Activated T-cell treated with anti-CD3 and anti-CD28 coated beads for 4 hours (primary cell): ENCODE results near the gene AGR2.

Source experiments
- DNase-seq: peaks from one replicate; pipeline ENCODE4 v3.0.0-alpha.2; 2020

Gene AGR2

DNA sequence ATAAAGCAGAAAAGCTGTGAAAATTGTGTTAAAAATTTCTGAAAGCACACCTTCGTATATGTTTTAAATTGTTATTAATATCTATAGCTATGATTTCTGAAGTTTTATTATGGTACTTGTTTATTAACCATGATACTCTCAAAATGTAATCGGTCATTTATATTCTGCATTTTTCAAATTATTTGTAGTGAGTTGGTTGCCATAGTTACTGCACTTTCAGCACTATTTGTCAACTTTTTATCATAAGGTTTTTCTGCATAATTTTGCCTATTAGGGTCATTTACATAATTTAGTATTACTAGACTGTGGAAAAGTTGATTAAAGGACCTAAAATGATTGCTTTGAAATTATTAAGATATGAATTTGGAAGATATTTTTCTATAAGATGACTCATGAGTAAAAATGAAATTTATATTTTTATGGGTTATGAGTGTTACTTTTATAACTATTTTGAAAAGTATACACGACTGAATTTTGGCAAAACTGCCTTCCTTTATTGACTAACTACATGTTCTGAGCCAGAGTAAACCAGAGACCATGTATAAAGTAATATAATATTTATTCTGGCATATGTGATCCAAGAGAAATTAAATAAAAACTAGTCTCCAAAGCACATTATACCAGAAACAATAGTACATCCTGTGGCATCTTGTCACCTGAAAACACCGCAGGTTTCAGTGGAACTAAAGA is 7.9 kb upstream of the AGR2 start:
- no peak for DNase-seq

DNA sequence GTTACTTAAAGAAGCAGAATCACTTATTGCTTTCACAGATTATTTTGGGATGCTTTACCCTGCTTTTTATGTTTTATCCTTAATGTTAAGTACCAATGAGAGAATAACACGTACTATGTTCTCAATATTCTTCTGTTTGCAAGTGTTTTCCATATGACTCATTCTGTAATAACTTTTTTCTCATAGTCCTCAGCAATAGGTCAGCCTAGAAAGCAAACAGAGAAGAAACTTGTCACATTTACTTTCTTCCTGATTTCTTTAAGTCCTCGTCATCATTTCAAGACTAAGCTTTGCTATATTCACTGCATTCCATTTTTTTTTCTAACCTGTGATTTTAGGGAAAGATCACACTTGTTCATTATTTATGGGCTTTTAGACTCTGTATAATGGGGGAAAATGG is 6.8 kb upstream of the AGR2 start:
- no peak for DNase-seq

DNA sequence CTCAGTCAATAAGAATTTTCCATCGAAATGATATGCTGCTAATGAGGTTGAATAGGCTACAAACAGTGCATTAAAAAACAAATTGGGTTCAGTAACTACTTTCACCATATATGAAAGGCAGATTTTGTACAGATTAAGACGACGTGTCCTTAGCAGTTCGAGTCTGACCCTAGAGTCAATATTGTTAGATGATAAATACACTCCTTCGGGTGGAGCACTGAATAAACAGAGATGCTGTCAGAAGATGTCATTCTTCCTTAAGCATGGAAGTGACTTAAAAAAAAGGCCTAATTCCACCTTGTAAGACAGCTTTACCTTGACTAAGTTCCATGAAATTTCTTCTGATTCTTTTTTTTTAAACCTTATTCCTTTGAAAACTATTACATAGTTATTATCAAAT is 5.8 kb upstream of the AGR2 start:
- no peak for DNase-seq

DNA sequence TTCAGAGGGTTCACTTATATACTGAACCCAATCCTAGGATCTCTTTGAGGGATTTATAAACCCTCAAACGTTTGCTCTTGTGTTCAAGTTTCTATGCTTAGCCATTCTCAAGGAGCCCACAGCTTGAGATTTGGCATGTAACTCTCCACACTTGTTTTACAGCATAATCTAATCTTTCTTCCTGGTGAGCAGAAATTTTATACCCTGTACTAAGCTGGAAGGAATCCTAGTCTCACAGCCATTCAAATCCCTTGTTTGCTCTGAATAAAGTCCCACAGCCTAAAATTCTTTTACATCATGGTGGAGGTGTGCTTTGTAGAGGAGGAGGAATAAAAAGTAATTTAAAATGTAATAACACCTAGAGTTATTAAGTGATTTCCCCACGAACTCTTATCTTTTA is 5.3 kb upstream of the AGR2 start:
- DNase-seq: no peak

DNA sequence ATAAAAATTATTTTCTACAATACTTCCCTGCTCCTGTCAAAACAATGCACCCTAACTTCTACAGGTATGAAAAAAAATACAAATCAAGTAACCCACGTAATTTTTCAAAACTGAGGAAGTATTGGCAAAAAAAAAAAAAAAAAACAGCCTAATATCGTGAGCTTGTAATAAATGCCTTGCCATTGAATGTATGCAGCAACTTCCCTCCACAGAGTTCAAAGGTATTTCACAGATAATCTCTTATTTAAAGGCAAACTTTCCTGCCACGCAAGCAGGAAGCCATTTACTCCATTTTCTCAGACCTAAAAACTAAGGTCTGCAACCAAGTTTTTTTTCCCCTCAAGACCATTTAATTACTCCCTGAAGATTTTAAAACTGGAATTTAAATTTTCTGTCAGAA is 642 bp upstream of the AGR2 start:
- DNase-seq: no peak

DNA sequence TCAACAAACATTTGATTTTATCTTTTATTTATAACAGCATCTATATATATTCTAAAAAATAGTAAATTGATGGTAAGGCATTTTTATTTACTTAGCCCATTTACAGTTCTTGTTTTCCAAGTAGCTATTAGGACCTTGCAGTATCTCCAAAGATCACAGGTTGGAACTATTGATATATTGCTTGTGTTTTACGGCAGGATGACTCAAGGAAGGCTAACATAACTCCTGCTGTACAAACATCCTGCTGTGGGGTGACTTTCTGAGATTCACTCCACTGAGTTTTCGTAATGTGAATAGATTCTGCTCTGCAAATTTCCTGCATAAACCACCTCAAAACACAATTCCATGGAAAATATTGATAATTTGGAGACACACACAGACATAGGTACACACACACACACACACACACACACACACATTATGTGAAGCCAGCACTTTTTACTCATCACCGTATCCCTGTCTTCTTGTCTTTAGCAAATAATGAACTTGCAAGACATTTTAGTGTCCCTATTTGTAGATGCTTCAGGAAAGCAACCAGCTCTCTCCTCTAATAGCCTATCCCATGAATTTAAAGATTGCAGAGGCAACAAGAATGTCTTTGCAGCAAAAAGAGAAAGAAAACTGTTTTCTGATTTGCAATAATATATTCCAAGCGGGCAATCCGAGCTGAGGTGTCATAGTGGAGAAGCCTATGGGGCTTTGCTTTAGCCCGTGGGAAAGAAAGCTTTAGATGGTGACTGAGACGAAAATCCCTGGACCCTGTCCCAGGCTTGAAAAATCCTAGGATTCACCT is 722 bp downstream of the AGR2 start:
- no peak for DNase-seq

DNA sequence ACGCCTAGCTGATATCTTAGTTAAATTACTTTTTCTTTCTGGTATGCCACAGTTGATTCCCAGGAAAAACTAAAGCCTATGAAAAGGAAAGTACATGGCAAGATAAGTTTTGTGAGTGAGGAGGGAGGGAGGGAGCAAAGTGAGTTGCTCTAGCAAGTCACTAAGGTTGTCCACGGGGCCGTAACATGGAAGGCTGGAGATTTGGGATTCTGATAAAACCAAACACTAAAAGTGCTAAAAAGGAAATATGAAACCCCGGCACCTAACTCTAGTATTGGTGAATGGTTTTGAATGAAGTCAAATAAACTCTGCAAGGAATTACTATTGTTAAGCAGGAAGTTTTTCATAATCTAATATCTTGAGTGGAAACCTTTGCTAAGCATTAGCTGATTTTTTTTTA is 1.7 kb downstream of the AGR2 start:
- no peak for DNase-seq

DNA sequence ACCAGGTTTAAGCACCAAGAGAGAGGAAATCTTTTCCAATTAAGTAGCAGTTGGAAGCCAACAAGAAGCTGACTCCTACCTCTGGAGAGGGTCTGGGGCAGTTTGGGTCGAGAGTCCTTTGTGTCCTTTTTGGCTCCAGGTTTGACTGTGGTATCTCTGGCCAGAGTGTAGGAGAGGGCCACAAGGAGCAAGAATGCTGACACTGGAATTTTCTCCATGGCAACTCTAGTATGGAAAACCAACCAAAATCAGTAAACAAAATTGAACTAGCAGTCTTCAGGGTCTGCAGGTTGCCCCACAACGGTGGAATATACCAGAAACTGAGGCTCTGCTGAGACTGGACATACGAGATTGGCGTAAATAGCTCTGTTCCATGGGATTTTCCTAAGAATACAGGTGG is 3.2 kb downstream of the AGR2 start:
- no peak for DNase-seq

DNA sequence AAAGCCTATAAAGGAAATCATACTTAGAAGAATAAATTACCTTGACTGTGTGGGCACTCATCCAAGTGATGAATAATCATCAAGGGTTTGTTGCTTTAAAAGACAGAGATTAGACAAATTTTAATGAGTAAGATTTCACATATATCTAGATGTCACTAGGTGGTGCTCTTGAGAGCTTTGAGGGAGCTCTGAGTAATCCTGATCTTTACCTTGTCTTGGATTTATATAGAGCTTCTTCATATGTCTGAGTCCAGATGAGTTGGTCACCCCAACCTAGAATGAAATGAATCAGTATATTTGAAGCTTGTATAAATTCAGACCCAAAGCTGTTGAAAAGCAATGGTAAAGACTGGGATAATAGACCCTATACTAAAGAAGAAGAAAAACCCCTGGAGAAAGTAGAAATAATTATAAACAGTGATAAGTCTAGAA is 3.7 kb downstream of the AGR2 start:
- DNase-seq: no peak

DNA sequence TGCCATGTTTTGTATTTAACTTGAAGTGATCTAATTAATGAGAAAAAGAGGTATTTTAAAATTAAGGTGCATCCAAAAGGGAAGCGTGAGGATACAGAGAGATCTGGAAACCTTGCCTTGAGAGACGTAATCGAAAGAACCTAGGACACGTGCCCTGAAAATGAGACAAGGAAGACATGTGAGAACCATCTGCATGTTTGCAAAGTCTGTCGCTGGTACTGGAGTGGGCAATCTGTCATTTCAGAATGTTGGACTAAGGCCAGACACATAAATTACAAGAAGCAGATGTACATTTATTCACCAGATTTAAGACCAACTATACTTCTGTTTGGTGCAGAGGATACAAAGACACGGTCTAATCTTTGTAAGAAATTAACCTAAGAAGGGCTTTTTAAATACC is 9.2 kb downstream of the AGR2 start:
- no peak for DNase-seq

DNA sequence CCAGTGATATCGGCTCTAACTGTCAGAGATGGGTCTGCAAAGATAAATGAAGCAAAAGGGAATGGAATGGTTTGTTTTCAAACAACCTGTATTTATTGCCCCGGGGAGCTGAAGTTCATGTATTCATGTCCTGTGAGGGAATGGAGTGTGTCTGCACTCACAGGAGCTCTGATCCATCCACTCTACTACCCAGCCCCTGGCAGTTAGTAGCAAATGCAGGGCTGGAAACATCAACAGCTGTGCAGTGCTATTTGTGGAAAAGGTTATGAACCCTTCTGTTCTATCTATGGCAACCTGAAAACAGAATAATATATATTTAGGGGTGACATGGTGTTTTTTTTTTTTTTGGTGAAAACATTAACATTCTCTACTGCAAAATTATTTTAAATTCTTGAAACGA is 9.8 kb downstream of the AGR2 start:
- DNase-seq: no peak

DNA sequence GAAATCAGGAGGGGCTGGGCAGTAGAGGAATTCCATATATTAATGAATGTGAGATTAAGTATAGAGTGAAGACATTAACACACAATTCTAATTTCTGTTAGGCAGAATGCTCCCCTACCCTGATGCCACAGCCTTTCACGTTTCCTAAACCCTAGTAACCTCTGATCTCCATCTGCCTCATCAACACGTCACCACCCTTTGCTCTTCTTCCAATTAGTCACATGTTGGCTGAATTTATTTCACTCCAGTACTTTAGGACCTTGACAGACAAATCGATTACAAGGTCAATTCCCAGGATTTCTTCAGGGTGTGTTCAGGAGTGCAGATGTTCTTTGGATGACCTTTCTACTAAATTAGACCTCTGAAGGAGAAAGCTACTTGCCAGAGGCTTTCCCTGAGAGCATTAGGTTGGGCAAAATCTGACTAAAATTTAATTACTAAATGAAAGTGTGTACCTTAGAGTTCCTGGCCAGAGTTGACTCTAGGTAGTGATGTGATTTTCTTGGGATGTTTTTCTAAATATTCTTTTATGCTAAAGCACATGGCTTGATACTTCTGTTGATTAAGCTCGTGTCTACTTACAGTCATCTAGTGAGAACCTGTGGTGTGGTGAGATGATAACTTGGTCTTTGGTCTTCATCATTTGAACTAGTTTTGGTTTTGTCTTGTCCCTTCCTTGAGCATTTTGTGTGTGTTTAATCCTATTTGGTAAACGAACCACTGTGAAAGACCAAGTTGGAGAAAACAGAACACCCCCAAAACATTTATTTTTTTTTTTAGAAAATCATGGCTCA is 12.7 kb downstream of the AGR2 start:
- DNase-seq: no peak

DNA sequence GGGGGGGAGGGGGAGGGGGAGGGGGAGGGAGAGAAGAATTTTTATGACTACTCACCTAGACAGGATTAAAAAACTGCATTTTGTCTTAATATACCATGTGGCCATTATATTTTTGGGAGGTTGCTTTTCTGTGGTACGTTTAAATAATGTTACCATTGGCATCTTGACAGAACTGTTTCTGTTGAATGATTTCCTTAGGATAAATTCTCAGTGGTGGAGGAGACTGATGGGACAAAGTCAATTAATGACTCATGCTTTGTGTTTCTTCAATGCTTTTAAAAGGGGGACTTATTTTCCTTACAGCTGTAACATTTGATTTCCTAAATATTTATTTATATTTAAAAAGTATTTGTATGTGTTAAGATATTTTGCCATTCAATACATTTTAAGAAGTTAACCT is 13.7 kb downstream of the AGR2 start:
- DNase-seq: no peak

DNA sequence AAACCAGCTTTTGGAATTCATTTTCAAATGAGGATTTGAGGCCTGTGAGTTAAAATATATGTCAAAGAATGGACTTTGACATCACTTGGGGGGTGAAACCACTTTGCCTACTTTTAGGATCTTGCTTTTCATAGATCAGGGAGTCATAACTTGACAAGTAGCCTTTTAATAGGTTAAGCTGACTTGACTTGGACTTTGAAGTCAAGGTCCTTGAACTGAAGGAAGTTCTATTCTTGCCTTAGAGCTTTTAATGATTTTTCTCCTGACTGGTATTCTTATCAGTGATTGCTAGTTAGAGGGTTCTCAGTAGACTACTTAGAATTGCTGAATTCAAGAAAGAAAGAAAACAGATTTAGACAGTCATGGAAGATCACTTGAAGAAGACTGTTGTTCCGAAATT is 17.7 kb downstream of the AGR2 start:
- no peak for DNase-seq

DNA sequence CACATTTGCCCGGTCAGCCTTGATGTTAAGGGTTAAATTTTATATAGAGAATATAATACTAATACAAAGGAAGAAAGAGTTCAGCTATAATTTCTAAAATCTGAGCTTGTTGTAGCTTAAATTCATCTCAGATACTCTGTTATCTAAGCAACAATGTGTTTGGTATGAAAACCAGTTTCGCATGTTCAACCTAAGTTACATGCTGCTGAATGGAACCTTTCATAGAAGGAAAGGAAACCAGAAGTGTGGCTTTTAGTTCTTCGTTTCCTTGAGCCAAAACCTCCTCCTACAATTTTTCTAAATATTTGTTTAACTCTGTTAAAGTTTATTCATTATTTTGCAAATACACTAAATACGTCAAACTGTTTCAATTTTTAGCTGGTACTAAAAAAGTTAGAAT is 18.5 kb downstream of the AGR2 start:
- DNase-seq: no peak

DNA sequence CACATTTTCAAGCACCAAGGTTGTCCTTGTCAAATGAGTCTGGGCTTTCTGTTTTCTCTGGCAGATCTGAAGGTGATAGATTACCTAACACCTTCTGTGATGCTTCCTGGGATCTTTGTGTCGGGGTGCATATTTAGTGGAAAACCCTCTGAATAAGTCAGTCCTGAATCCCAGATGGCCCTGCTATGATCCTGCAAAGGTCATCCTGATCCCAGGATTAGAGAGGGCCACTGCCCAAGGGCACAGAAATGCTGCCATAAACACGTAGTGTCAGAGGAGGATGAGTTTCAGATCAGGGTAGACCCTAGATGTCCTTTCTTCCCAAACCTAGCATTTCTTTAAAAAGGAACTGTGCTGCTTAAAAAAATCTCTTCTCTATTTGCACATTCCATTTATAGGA is 19.0 kb downstream of the AGR2 start:
- no peak for DNase-seq

DNA sequence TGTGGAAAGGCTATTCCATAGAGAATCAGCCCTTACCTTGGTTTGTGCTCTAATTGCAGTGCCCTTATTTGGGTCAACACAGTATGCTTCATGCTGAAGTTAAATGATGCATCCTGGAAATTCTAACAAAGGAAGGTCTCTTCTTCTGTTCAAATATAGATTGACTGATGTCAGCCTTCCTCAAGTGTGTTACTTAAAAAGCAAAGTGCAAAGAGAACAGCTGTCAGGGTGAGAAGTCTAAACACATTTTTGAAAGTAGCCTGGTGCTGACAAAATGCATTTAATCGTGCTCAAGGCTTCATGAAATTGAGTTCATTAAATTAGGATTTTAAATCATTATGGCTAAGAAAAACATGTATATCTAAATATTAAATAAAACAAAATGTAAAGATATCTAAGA is 19.5 kb downstream of the AGR2 start:
- DNase-seq: no peak

DNA sequence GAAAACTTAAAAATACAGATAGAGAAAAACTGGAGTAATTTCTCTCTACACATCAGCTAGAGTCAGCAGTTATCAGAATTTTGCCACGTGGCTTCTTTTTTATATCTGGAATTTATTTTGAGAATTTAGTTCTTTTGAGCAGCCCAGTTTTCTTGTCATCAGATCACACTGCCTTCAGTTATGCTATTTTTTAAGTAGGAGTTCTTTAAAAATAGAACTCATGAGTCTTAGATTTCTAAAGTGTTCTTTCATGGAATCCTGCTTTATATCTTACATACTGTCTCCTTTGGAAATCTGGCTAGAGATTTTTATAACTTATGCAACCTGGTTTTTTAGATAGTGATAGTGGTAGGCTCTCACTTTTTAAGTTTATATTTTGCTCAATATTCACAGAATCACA is 24.2 kb downstream of the AGR2 start:
- DNase-seq: no peak

DNA sequence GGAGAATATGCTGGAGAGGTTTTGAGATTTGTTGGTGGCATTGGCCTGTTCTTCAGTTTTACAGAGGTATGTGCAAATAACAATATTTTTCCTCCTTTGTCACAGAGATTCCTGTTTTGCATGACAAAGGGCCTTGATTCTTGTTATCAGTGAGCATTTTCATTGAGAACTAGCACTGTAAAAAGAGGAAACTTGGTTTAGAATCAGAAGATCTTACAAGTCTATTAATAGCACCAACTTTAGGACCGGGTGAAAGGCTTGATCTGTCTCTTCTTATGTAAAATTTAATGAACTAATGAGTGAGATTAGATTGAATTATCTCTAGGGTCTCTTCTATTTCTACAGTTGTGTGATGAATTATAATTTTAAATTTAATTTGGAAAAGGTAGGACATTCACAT is 25.7 kb downstream of the AGR2 start:
- DNase-seq: no peak

DNA sequence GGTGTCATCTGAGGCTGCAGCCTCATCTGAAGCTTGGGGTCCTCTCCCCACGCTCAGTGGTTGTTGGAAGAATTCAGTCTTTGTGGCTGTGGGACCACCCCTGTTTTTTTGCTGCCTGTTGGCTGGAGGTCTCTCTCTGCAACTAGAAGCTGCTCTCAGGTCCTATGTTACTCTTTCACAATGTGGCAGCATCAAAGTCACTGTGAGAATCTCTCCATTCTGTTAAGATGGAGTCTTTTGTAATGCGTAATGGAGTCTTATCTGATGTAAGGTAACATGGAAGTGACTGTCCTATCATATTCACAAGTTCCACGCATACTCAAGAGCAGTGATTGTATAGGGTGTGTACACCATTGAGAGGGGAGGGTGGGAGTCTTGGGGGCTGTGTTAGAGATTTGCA is 26.3 kb downstream of the AGR2 start:
- DNase-seq: no peak

DNA sequence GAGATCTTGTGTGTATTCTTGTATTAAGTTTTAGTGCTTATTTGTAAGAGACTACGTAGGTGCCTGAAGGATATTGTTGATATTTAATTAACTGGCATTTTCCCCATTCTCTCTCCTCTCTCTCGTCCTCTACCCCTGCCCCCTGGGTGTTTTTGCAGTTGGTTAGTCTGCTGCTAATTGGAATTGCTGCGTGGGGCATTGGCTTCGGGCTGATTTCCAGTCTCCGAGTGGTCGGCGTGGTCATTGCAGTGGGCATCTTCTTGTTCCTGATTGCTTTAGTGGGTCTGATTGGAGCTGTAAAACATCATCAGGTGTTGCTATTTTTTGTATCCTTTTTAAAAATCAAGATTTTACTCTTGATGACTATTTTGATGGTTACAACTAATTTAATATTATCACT is 28.7 kb downstream of the AGR2 start:
- no peak for DNase-seq

DNA sequence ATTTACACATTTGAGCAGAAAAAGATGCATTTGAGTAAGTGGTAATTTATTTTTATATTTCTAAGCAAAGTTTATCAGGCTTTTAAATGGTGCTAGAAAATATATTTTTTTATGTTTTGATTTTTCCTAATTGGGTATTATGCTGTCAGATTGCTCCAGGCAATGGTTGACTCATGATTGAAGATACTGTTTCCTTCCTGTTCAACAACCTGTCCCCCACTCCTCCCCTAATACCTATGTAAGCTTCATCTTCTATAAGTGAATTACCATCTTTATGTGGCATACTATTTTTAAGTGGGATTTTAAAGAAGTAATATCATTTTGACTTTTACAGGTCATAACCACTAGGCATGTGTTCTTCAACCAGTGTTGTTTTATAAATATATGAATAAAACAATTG is 29.8 kb downstream of the AGR2 start:
- DNase-seq: no peak

DNA sequence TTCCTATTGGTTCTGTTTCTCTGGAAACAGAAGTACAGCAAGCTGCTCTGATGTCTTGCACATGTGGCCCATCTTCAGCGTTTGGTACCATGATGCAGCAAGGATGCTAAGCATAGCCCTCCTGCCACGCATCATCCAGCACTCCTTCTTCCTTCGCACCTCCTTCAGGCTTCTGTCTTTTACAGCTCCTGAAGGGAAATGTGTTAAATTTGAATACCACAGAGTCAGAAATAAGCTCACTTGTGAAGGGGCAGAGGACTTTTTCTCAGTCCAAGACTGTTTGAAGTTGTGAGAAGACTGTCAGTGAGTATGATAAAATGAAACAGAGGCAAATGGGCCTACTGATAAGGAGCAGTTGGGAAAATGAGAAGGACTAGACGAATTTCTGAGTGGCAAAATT is 30.5 kb downstream of the AGR2 start:
- DNase-seq: no peak

DNA sequence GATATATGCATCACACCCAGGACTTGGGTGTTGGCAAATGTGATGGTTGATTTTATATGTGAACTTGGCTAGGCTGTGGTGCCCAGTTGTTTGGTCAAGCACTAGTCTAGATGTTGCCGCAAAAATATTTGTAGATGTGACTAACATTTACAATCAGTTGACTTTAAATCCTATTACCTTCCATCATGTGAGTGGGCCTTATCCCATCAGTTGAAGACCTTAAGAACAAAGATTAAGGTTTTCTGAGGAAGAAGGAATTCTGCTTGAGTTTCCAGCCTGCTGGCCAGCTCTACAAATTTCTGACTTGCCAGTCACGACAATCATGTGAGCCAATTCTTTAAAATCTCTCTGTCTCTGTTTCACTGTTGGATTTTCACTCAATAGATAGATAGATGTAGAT is 30.9 kb downstream of the AGR2 start:
- no peak for DNase-seq
